ENCODE measurements around the gene FOXP2.
A peak's percentile ranks its signal among the peaks of the same experiment; 100 is the strongest.

The FOXP2 gene

DNA sequence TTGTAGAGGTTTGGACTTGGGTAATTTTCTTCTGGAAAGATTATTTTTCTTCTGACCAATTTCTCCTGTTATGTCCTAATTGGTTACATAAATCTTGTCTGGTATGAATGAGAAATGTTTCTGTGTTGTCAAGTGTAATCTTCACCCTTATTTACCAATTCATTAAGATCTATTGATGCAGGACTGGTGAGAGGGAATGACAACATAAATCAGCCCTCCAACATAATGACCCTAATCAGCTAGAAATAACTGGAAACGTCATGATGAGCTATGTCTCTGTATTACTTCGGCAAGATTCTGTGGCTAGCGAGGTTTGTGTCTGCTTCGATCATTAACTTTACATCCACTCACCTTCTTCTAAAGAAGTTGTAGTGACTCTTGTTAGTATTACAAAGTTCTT is 3.5 kb downstream of the FOXP2 start:
- Histone ChIP-seq H3K4me3 (ENCODE audit: low read depth, low read length) (no peak overlapping the region; the same call in none of the 2 replicates), H3K27ac (ENCODE audit: extremely low read depth, low read depth, low read length) (peak overlapping the region; percentile 5; the same call in 1 of the 2 replicates), H3K9me3 (ENCODE audit: control insufficient read depth, insufficient read depth, low read depth, low read length) (no peaks in the 10 kb centered on the region), H3K4me1 (ENCODE audit: control insufficient read depth, insufficient read depth, low read length) (peaks cover 33% of the 10 kb centered on the region), H3K36me3 (ENCODE audit: control insufficient read depth in 2 of 2, insufficient read depth in 1 of 2, low read length in 2 of 2) (no peaks in the 10 kb centered on the region)
- CTCF ChIA-PET = interaction anchor here (1.2 kb wide), 1 partner anchor 1433 kb away, joined by 3 read pairs; no protein-coding TSS in a partner anchor
- POLR2A ChIA-PET = interaction anchor here (0.6 to 1.0 kb wide), 2 partner anchors 236 to 332 kb away, joined by 3 to 4 read pairs; no protein-coding TSS in a partner anchor
- TF ChIP-seq SCRT2 (tag by site-specific recombination; IDR thresholded peaks at IDR 0.05) = peak; percentile 73
- no peak for TF ChIP-seq ZNF416 (tag by site-specific recombination; IDR thresholded peaks at IDR 0.05)
- peak; percentile 97 for TF ChIP-seq ZNF629 (tag by site-specific recombination; IDR thresholded peaks at IDR 0.05)
- peak; percentile 98 for TF ChIP-seq ZNF843 (tag by site-specific recombination; IDR thresholded peaks at IDR 0.05)
- peak; percentile 57; the same call in 1 of the 2 replicates for TF ChIP-seq ZNF610 (tag by site-specific recombination; IDR thresholded peaks at IDR 0.05; ENCODE audit: borderline replicate concordance)
- no peak for TF ChIP-seq ZNF677 (tag by site-specific recombination; IDR thresholded peaks at IDR 0.05)
- no peak for TF ChIP-seq YY2 (tag by site-specific recombination; IDR thresholded peaks at IDR 0.05)
- no peak for TF ChIP-seq ZNF354C (tag by site-specific recombination; IDR thresholded peaks at IDR 0.05; ENCODE audit: borderline replicate concordance, low read depth)
- no peak for TF ChIP-seq ZNF280C (tag by site-specific recombination; IDR thresholded peaks at IDR 0.05)
- TF ChIP-seq ZBTB20 (tag by site-specific recombination; IDR thresholded peaks at IDR 0.05) = no peak
- TF ChIP-seq, protein P1, sequence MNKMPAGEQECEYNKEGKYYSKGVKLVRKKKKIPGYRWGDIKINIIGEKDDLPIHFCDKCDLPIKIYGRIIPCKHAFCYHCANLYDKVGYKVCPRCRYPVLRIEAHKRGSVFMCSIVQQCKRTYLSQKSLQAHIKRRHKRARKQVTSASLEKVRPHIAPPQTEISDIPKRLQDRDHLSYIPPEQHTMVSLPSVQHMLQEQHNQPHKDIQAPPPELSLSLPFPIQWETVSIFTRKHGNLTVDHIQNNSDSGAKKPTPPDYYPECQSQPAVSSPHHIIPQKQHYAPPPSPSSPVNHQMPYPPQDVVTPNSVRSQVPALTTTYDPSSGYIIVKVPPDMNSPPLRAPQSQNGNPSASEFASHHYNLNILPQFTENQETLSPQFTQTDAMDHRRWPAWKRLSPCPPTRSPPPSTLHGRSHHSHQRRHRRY (tag by site-specific recombination; IDR thresholded peaks at IDR 0.05) = peak; percentile 65; the same call in 1 of the 2 replicates
- no peak for TF ChIP-seq ZNF404 (tag by site-specific recombination; IDR thresholded peaks at IDR 0.05)
- no peak for TF ChIP-seq ZNF654 (tag by site-specific recombination; IDR thresholded peaks at IDR 0.05; ENCODE audit: low read depth)
- peak; percentile 93 for TF ChIP-seq FEZF1 (tag by site-specific recombination; IDR thresholded peaks at IDR 0.05)
- no peak for TF ChIP-seq ZBTB48 (tag by site-specific recombination; IDR thresholded peaks at IDR 0.05)
- TF ChIP-seq ZNF138 (tag by site-specific recombination; IDR thresholded peaks at IDR 0.05; ENCODE audit: borderline replicate concordance) = no peak
- TF ChIP-seq SCRT1 (tag by site-specific recombination; IDR thresholded peaks at IDR 0.05; ENCODE audit: borderline replicate concordance) = peak; percentile 32; the same call in 1 of the 2 replicates
- TF ChIP-seq ZNF626 (tag by site-specific recombination; IDR thresholded peaks at IDR 0.05) = no peak
- TF ChIP-seq ZEB2 (tag by site-specific recombination; IDR thresholded peaks at IDR 0.05) = peak; percentile 99
- no peak for TF ChIP-seq ZNF837 (tag by site-specific recombination; IDR thresholded peaks at IDR 0.05)
- no peak for TF ChIP-seq ZNF530 (tag by site-specific recombination; IDR thresholded peaks at IDR 0.05; ENCODE audit: low read depth)
- no peak for TF ChIP-seq ZBTB7A (tag by site-specific recombination; IDR thresholded peaks at IDR 0.05; ENCODE audit: low read depth)
- TF ChIP-seq ZBTB44 (tag by site-specific recombination; IDR thresholded peaks at IDR 0.05) = peak; percentile 81
- TF ChIP-seq WT1 (tag by site-specific recombination; IDR thresholded peaks at IDR 0.05) = peak; percentile 88
- no peak for TF ChIP-seq RBAK (tag by site-specific recombination; IDR thresholded peaks at IDR 0.05)
- no peak for TF ChIP-seq ZNF776 (tag by site-specific recombination; IDR thresholded peaks at IDR 0.05; ENCODE audit: borderline replicate concordance)
- TF ChIP-seq SP2 (tag by site-specific recombination; IDR thresholded peaks at IDR 0.05) = peak; percentile 32; the same call in 1 of the 2 replicates
- TF ChIP-seq ZBTB1 (tag by site-specific recombination; IDR thresholded peaks at IDR 0.05) = no peak
- no peak for TF ChIP-seq ZNF19 (tag by site-specific recombination; IDR thresholded peaks at IDR 0.05; ENCODE audit: low read depth)
- peak; percentile 85 for TF ChIP-seq ZNF10 (tag by site-specific recombination; IDR thresholded peaks at IDR 0.05)
- TF ChIP-seq ZNF366 (tag by site-specific recombination; conservative IDR thresholded peaks at IDR 0.05) = peak; percentile 95
- no peak for TF ChIP-seq HOXA7 (CRISPR knock-in tag; IDR thresholded peaks at IDR 0.05; ENCODE audit: borderline replicate concordance)
- TF ChIP-seq ZNF623 (tag by site-specific recombination; IDR thresholded peaks at IDR 0.05) = no peak
- TF ChIP-seq ZNF561 (tag by site-specific recombination; IDR thresholded peaks at IDR 0.05; ENCODE audit: borderline replicate concordance) = no peak
- TF ChIP-seq ZNF394 (tag by site-specific recombination; IDR thresholded peaks at IDR 0.05; ENCODE audit: borderline replicate concordance) = peak; percentile 84; the same call in 1 of the 2 replicates
- TF ChIP-seq ZNF658 (tag by site-specific recombination; IDR thresholded peaks at IDR 0.05) = no peak
- no peak for TF ChIP-seq KLF7 (tag by site-specific recombination; IDR thresholded peaks at IDR 0.05; ENCODE audit: borderline replicate concordance)

Measured in HEK293 (cell line).